Panc1 (cell line): ENCODE results near the gene MRPS18A. TPM values are rescaled to one million over a fixed set of nuclear protein-coding genes. Genes with fewer than 3 reads are reported as not detected.
A peak's percentile ranks its signal among the peaks of the same experiment; 100 is the strongest.

Source experiments
- ATAC-seq: fragments of 200-7000 bp; cut with Tn5 transposase; 2 replicates; pipeline ENCODE4 v1.9.1; 2020; ENCODE audit warnings: mild to moderate bottlenecking, moderate library complexity
- BruUV-seq: library from RNA; stranded (reverse); fragments of 400-500 nt; replicated peaks from 2 replicates; lab custom pipeline; 2021; lab: Mats Ljungman, UMichigan
- CTCF ChIA-PET: fragments of 300-600 bp; sonication (Branson Sonifier 250); formaldehyde crosslinking; loops from one replicate; lab custom pipeline; 2022; ENCODE audit warnings: antibody characterized with exemption; lab: Charles Lee
- POLR2A ChIA-PET: fragments of 300-600 bp; sonication (Branson Sonifier 250); formaldehyde crosslinking; loops from one replicate; lab custom pipeline; 2022; ENCODE audit warnings: antibody characterized with exemption; lab: Charles Lee
- DNase-seq: peaks from one replicate; pipeline ENCODE4 v3.0.0-alpha.2; 2010; ENCODE audit warnings: low read depth, low spot score
- H3K27ac ChIP-seq: 2 replicates; pipeline ENCODE4 v1.5.1; 2011; ENCODE audit warnings: mild to moderate bottlenecking, low read length, inconsistent platforms
- H3K27me3 ChIP-seq: fragments of 200-500 bp; sonication (Bioruptor generic); 2 replicates; pipeline ENCODE4 v1.6.0; 2014; ENCODE audit warnings: low read length, inconsistent platforms; ENCODE audit not compliant: control insufficient read depth, insufficient read depth
- H3K36me3 ChIP-seq: fragments of 200-500 bp; sonication (Bioruptor generic); 2 replicates; pipeline ENCODE4 v1.5.1; 2014; ENCODE audit warnings: inconsistent platforms, mild to moderate bottlenecking, low read length, moderate library complexity; ENCODE audit not compliant: control insufficient read depth, insufficient read depth
- H3K4me1 ChIP-seq: 2 replicates; pipeline ENCODE4 v1.5.1; 2011; ENCODE audit warnings: inconsistent platforms, mild to moderate bottlenecking, low read length, moderate library complexity; ENCODE audit not compliant: control insufficient read depth, insufficient read depth
- H3K4me3 ChIP-seq, 2 experiments: 2 replicates each; pipeline ENCODE4 v1.5.1; 2011 to 2012; ENCODE audit warnings: low read depth in 2 of 2, low read length in 2 of 2, mild to moderate bottlenecking in 2 of 2, inconsistent platforms in 1 of 2, moderate library complexity in 1 of 2
- H3K9me3 ChIP-seq: fragments of 200-500 bp; sonication (Bioruptor generic); 2 replicates; pipeline ENCODE4 v1.5.1; 2014; ENCODE audit warnings: low read depth, mild to moderate bottlenecking, inconsistent platforms, low read length, moderate library complexity; ENCODE audit not compliant: control insufficient read depth, insufficient read depth
- POLR2AphosphoS5 ChIP-seq: IDR thresholded peaks from 2 replicates; pipeline ENCODE4 v1.6.1; 2012; ENCODE audit warnings: mild to moderate bottlenecking, low read depth, low read length, moderate library complexity
- REST ChIP-seq, 2 experiments: IDR thresholded peaks; 2 replicates each; pipeline ENCODE4 v1.6.1; 2011 to 2012; ENCODE audit warnings: low read depth in 2 of 2, control low read depth in 1 of 2, low read length in 1 of 2, mild to moderate bottlenecking in 1 of 2, moderate library complexity in 1 of 2; ENCODE audit not compliant: insufficient read depth in 1 of 2
- SIN3A ChIP-seq: IDR thresholded peaks from 2 replicates; pipeline ENCODE4 v1.6.1; 2012; ENCODE audit warnings: low read depth, mild to moderate bottlenecking, low read length, moderate library complexity, borderline replicate concordance; ENCODE audit not compliant: insufficient read depth
- TCF7L2 ChIP-seq: IDR thresholded peaks from 2 replicates; pipeline ENCODE4 v1.6.1; 2011; ENCODE audit warnings: mild to moderate bottlenecking, low read depth, low read length, inconsistent platforms
- in situ Hi-C: cut with HindIII; loops from 2 replicates; pipeline ENCODE4 v1.10.0; 2016; ENCODE audit warnings: low sequenced_read_pairs, low pct_unique_long_range_greater_than_20kb
- intact Hi-C: fragments of 100-400 bp; cut with micrococcal nuclease; formaldehyde crosslinking; loops from one replicate; pipeline ENCODE4 v1.10.0; 2022; ENCODE audit not compliant: unreplicated experiment
- total RNA-seq: library from RNA; stranded (reverse); gene quantifications from one replicate; pipeline ENCODE4 v1.2.1, GENCODE V29; 2021; ENCODE audit not compliant: unreplicated experiment
- TF ChIP-seq, protein P1 (sequence below): fragments of 450-650 bp; IDR thresholded peaks from 2 replicates; pipeline ENCODE4 v1.5.1; 2017; ENCODE audit warnings: mild to moderate bottlenecking

MRPS18A gene
- total RNA-seq, 1 experiment from 2014 or later: 45.8 TPM

- H3K9me3 ChIP-seq: no peaks in the 10 kb centered on the region
- no peak overlapping the region for H3K27ac ChIP-seq
- ATAC-seq (no peak), DNase-seq (no peak)
- H3K27me3 ChIP-seq: no peaks in the 10 kb centered on the region
- H3K4me1 ChIP-seq: peaks cover 14% of the 10 kb centered on the region
- intact Hi-C loops: no loop called here
- no TSS peak for BruUV-seq
- CTCF ChIA-PET: no interaction called here
- H3K4me3 ChIP-seq: no peak overlapping the region
- in situ Hi-C loops: no loop called here
- no peak for TF ChIP-seq REST (IDR thresholded peaks at IDR 0.05; ENCODE audit: insufficient read depth in 1 of 2, low read depth in 2 of 2, low read length in 1 of 2)
- no peak for TF ChIP-seq SIN3A
- TF ChIP-seq, protein P1, sequence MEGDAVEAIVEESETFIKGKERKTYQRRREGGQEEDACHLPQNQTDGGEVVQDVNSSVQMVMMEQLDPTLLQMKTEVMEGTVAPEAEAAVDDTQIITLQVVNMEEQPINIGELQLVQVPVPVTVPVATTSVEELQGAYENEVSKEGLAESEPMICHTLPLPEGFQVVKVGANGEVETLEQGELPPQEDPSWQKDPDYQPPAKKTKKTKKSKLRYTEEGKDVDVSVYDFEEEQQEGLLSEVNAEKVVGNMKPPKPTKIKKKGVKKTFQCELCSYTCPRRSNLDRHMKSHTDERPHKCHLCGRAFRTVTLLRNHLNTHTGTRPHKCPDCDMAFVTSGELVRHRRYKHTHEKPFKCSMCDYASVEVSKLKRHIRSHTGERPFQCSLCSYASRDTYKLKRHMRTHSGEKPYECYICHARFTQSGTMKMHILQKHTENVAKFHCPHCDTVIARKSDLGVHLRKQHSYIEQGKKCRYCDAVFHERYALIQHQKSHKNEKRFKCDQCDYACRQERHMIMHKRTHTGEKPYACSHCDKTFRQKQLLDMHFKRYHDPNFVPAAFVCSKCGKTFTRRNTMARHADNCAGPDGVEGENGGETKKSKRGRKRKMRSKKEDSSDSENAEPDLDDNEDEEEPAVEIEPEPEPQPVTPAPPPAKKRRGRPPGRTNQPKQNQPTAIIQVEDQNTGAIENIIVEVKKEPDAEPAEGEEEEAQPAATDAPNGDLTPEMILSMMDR: no peak
- no peak for TF ChIP-seq POLR2AphosphoS5
- TF ChIP-seq TCF7L2: no peak
- POLR2A ChIA-PET: interaction anchor here (0.5 kb wide), 1 partner anchor 10 kb away, joined by 8 read pairs; no protein-coding TSS in a partner anchor
- no peaks in the 10 kb centered on the region for H3K36me3 ChIP-seq
These were observed 7.8 kb upstream of the MRPS18A start for GRCh38 chr6:43695215-43695966.

DNA sequence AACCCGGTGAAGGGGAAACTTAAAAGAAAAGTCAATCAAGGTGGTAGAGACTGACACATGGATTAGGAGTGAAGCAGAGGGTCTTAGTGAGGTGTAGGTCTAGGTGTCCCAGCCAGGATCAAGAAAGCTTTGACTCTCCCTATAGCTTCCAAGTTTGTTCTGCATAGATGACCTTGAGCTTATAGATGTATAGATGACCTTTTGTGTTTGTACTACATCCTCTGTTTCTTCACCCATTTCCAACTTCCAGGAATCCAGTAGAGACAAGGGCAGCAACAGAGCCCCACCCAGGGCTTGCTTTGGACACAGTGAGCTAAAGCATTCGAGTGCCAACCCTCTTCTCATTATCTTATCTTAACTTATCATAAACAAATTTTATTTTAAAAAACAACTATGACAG lies 1.8 kb upstream of the MRPS18A start:
- Histone ChIP-seq H3K4me1 (peaks cover 8% of the 10 kb centered on the region), H3K27me3 (no peaks in the 10 kb centered on the region), H3K27ac (no peak overlapping the region), H3K4me3 (no peak overlapping the region), H3K9me3 (no peaks in the 10 kb centered on the region), H3K36me3 (peaks cover 7% of the 10 kb centered on the region; the same call in 1 of the 2 replicates)
- in situ Hi-C loops (loop anchor here (5.0 kb wide), 1 partner anchor 43 kb away; no protein-coding TSS in a partner anchor), intact Hi-C loops (no loop called here)
- no peak for TF ChIP-seq SIN3A
- ATAC-seq: no peak
- ChIA-PET CTCF (no interaction called here), POLR2A (no interaction called here)
- no TSS peak for BruUV-seq
- no peak for DNase-seq

DNA sequence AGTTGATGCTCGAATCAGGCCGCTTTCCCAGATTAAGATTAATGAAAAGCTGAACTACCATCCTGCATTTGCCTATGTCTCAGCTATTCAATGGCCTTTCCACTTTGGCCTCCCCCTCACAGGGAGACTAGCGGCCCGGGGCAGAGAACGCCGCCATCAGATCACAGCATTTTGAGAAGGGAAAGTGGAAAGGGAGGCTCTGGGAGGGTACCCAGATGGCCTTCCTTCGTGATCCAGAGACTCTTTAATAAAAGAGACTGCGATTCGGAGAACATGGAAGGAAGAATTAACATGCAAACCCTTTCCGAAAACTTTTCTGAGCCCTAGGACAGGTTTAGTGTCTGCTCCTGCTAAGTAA lies 533 bp downstream of the MRPS18A start:
- TF ChIP-seq REST (IDR thresholded peaks at IDR 0.05; ENCODE audit: insufficient read depth in 1 of 2, low read depth in 2 of 2, low read length in 1 of 2): no peak
- TF ChIP-seq SIN3A: no peak
- TF ChIP-seq, protein P1: no peak
- TF ChIP-seq POLR2AphosphoS5: no peak
- no peak for TF ChIP-seq TCF7L2
- ChIA-PET CTCF (no interaction called here), POLR2A (interaction anchor here (0.6 kb wide), 1 partner anchor 83 kb away, joined by 9 read pairs; the partner anchor contains the start of gene VEGFA)
- in situ Hi-C loops: loop anchor here (5.0 kb wide), 1 partner anchor 45 kb away; no protein-coding TSS in a partner anchor
- no TSS peak for BruUV-seq
- Histone ChIP-seq H3K36me3 (peaks cover 7% of the 10 kb centered on the region; the same call in 1 of the 2 replicates), H3K4me3 (peak overlapping the region; percentile 95 to 96), H3K27me3 (no peaks in the 10 kb centered on the region), H3K4me1 (peaks cover 12% of the 10 kb centered on the region), H3K27ac (peak overlapping the region; percentile 93), H3K9me3 (no peaks in the 10 kb centered on the region)
- peak; percentile 23; the same call in 1 of the 2 replicates for ATAC-seq
- DNase-seq: no peak
- intact Hi-C loops: no loop called here
